ENCODE results near the gene PNKP.

- TF ChIP-seq CTCF (IDR thresholded peaks at IDR 0.05) (no peak), POLR2A (IDR thresholded peaks at IDR 0.05) (no peak)
Measured at GRCh38 chr19:49850221-49850486, 17.2 kb downstream of the PNKP start.

Data from esophagus squamous epithelium (tissue), 4 donors.